Testis (tissue), 2 donors: Measurements from ENCODE around the gene MDP1.
"Not testable (repeated sequence)": the region's sequence is repeated elsewhere in the genome, so short reads cannot be mapped to it uniquely, and the experiment has no call there.

Experiments used
- POLR2A ChIP-seq: fragments of 450-650 bp; IDR thresholded peaks from one replicate; pipeline ENCODE4 v1.6.1; 2017; ENCODE audit warnings: antibody characterized with exemption, mild to moderate bottlenecking, moderate library complexity
- TF ChIP-seq, protein P1 (sequence below), 3 experiments: fragments of 450-650 bp in 2 of 3; fragments of 200-600 bp in 1 of 3; sonication (generic) in 1 of 3; IDR thresholded peaks; one replicate each; pipeline ENCODE4 v1.5.1; 2016 to 2019; ENCODE audit warnings: antibody characterized with exemption in 3 of 3, mild to moderate bottlenecking in 2 of 3, moderate library complexity in 1 of 3

DNA sequence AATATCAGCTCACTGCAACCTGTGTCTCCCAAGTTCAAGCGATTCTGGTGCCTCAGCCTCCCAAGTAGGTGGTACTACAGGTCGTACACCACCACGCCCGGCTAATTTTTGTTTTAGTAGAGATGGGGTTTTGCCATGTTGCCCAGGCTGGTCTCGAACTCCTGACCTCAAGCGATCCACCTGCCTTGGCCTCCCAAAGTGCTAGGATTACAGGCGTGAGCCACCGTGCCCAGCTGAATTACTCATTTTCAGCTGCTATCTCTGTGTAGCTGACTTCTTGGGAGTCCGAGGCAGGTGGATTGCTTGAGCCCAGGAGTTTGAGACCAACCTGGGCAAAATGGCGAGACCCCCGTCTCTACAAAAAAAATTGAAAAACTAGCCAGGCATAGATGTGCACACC is 29.5 kb upstream of the MDP1 start:
- TF ChIP-seq, protein P1, sequence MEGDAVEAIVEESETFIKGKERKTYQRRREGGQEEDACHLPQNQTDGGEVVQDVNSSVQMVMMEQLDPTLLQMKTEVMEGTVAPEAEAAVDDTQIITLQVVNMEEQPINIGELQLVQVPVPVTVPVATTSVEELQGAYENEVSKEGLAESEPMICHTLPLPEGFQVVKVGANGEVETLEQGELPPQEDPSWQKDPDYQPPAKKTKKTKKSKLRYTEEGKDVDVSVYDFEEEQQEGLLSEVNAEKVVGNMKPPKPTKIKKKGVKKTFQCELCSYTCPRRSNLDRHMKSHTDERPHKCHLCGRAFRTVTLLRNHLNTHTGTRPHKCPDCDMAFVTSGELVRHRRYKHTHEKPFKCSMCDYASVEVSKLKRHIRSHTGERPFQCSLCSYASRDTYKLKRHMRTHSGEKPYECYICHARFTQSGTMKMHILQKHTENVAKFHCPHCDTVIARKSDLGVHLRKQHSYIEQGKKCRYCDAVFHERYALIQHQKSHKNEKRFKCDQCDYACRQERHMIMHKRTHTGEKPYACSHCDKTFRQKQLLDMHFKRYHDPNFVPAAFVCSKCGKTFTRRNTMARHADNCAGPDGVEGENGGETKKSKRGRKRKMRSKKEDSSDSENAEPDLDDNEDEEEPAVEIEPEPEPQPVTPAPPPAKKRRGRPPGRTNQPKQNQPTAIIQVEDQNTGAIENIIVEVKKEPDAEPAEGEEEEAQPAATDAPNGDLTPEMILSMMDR (IDR thresholded peaks at IDR 0.05), result not testable (repeated sequence)
- TF ChIP-seq POLR2A, result not testable (repeated sequence)
